GM18511 (cell line): ENCODE results near the gene FAM221A.
"Not testable (repeated sequence)": the region's sequence is repeated elsewhere in the genome, so short reads cannot be mapped to it uniquely, and the experiment has no call there.

Source experiments
- ATAC-seq: cut with Tn5 transposase; IDR thresholded peaks from one replicate; pipeline ENCODE4 v1.9.1; 2021; ENCODE audit warnings: mild to moderate bottlenecking, moderate library complexity; ENCODE audit not compliant: unreplicated experiment

FAM221A gene

GRCh38 chr7:23679898-23680413, at the start of gene FAM221A:
Gene FAM221A (plus strand): TSS chr7:23680199. CDS start chr7:23680219, 20 bp downstream.
- peak; percentile 92 for ATAC-seq

- ATAC-seq = no peak
These were observed 46.6 kb upstream of the FAM221A start for GRCh38 chr7:23633417-23633816.

GRCh38 chr7:23645822-23646221, 34.2 kb upstream of the FAM221A start:
- no peak for ATAC-seq

GRCh38 chr7:23653942-23654341, 26.1 kb upstream of the FAM221A start:
- ATAC-seq = no peak

- no peak for ATAC-seq
These were observed 25.5 kb upstream of the FAM221A start for GRCh38 chr7:23654508-23654907.

DNA sequence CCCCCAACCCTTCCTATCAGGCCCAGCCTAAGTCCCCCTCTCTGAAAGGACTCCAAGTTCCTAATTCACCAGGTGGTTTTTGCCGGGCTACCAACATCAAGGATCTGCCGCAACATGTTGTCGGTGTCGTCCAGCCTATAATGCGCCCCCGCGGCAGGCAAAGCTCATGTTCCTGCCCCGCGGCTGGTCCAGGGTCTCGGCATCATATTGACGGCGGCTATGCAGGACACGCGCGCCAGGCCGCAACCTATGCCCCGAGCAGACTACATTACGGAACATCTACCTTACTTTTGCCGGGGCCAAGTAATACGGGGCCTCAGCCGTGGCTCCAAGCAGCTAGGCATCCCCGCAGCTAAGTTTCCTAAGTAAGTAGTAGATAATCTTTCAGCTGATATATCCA, 24.6 kb upstream of the FAM221A start:
- ATAC-seq = no peak

DNA sequence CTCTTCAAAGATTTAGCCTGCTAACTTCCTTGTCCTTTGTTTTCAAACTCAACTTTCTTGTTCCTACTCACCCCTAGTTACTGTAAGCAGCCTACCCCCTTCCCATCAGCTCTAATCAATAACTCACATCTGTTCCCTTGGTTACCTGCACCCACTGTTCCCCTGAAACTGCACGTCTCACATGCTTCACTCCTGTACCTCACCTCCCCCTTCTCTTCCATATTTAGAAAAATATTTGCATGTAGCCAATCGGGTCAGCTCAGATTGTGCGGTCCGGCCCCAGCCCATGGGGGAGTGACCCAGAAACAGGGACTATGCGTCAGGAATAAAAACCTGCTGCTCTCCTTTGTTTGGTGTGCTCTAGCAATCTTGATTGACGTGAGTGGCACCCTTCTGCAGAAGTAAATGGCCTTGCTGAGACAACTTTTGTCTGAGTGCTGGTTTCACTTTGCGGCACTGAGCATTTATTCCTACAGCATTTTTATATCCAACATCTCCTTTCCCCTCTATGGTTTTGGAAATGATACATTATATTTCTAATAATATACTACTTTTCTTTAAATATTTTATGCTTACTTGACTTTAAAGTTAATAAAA, 21.1 kb upstream of the FAM221A start:
- no peak for ATAC-seq

DNA sequence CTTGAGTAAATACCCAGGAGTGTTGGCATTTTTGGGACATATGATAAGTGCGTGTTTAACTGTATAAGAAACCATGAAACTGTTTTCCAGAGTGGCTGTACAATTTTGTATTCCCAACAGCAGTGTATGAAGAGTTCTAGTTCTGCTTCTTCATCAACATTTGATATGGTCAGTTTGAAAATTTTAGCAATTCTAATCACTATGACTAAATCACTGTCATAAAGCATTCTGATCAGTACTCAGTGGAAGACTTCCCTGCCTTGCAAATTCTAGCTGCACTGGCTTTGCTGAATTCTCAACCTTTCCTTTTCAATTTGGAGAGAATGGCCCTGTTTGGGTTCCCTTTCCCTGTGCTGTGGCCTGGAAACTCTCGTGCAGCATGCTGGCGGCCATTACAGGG, 18.6 kb upstream of the FAM221A start:
- ATAC-seq = no peak

DNA sequence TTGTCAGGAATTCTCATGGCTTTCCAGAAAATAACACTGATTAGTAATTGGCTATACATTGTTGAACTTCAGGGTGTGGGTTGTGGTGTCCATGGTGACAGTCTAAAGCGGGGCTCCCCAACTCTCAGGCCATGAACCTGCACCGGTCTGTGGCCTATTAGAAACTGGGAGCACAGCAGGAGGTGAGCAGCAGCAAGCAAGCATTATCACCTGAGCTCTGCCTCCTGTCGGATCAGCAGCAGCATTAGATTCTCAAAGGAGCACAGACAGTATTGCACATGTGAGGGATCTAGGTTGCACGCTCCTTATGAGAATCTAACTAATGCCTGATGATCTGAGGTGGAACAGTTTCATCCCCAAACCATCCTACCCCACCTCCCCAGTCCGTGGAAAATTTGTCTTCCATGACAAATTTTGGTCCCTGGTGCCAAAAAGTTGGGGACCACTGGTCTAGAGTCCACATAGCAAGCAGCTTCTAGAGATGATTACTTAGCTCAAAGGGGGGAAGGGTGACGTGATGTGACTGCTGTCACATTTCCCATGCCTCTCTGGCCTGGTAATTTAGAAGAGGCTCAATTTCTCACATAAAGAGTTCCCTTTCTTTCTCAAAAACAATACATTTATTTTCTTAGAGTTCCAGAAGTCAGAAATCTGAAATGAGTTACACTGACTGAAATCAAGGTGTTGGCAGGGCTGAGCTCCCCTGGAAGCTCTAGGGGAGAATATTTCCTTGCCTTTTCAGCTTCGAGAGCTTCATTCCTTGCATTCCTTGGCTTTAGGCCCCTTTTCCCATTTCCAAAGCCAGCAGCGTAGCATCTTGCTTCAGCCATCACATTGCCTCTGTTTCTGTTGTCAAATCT, 17.6 kb upstream of the FAM221A start:
- ATAC-seq = no peak

DNA sequence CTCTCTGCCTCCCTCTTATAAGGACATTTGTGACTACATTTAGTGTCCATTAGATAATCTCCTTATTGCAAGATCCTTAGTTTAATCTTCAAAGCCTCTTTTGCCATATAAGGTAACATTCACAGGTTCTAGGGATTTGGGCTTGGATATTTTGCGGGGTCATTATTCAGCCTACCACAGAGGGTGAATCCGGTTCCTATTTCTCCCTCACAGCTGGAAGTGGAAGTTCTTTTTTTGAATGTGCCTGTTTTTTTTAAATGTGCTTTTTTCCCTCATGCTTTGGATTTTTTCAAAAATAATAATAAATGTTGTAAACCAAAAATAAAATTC, 17.1 kb upstream of the FAM221A start:
- ATAC-seq = no peak

GRCh38 chr7:23664122-23664521, 15.9 kb upstream of the FAM221A start:
- no peak for ATAC-seq

GRCh38 chr7:23672033-23672432, 8.0 kb upstream of the FAM221A start:
- no peak for ATAC-seq

GRCh38 chr7:23680414-23681405, 711 bp downstream of the FAM221A start:
- peak; percentile 54 for ATAC-seq

DNA sequence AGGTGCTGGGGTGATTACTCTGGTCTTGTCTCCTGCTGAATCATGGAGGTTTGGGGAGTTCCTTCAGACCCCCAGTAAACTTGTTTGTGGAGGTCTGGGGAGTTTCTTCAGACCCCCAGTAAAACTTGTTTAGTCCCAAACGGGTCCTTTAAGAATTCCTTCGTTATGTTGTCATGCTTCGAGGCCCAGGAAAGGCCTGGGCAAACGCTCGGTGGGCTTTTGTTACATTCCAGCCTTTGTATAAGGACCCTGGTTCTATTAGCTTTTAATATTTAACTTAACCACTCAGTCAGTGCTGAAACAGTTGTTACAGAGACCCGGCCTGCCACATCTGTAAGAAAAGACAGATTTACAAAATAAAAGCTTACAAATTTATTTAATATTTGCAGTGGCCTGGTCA, 4.0 kb downstream of the FAM221A start:
- ATAC-seq = not testable (repeated sequence)

DNA sequence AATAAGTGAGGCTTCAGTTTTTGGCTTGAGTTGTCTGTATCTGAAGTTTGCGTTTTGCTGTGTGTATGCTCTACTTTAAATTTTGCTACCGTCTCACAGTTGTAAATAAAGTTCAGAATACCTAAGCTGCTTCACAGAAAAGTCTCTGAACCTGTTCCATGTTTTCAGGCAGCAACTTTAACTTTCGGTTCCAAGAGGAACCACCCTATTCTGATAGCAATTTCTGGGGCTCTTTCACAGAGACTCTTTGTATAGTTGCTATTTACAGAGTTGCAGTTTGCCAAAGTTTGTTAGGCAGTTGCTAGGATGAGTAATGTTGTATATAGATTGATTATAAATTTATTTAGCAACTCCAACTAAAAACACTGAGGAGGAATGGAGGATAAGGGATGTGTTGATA, 5.7 kb downstream of the FAM221A start:
- no peak for ATAC-seq

DNA sequence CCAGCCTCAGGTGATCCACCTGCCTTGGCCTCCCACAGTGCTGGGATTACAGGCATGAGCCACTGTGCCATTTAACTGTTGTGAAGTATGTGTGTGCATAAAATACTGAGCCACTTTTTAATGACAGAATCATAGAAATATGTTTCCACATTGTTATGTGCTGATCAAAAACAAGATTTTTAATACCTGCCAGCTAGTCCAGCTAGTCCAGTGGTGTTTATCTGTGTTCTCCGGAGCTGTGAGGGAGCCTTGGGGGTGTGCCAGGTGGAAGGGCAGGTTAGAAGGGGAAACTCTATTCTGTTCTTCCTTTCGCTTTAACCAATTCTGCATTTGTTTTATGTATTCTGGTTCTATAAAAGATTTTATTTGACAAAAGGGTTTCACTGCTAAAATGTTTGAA, 7.0 kb downstream of the FAM221A start:
- no peak for ATAC-seq

GRCh38 chr7:23689165-23689564, 9.2 kb downstream of the FAM221A start:
- ATAC-seq = no peak

GRCh38 chr7:23691320-23691719, 11.3 kb downstream of the FAM221A start:
- no peak for ATAC-seq

- ATAC-seq = no peak
These were observed 13.2 kb downstream of the FAM221A start for GRCh38 chr7:23693224-23693623.

DNA sequence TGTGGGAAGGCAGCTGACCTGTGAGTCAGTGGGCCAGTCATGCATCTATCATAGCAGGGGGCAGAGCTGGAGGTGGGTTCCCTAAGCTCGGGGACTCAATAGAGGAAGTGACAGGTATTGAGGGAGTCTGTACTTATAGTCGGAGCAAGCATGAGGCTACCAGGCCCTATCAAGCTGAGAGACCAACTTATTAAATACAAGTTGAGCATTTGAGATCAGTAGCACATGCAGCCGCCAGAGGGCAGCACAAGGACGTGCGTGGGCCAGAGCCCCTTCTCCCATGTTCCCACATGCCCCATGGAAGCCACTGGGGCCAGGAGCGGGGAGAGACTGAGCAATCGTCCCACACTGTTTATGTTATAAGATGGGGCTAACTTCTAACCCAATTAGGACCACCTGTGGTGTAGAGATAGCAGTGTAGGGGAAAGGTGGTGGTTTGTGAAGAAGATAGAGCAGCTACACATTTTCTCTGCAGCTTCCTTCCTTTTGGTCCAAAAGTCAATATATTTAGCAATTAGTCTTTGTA, 17.0 kb downstream of the FAM221A start:
- no peak for ATAC-seq

DNA sequence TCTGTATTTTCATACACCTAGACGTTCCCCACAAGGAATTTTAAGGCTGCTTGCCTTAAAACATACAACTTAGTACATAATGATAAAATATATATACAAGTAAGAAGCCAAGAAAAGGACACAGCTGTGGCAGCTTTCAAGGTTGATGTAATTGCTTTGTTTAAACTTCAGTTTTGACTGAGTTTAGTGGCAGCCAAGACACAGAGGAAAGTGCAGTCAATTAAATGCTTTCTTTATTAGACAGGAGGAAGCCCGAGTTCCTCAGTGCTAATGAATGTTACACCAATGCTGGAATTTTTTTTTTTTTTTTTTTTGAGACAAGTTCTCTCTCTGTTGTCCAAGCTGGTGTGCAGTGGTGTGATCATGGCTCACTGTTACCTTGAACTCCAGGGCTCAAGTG, 18.8 kb downstream of the FAM221A start:
- ATAC-seq = no peak
